Eye (tissue), 1 donor: Measurements from ENCODE around the gene ATXN7L1.

Experiments used
- DNase-seq: peaks from one replicate; pipeline ENCODE4 v3.0.0-alpha.2; 2015

ATXN7L1 gene

GRCh38 chr7:105826143-105826542 is 50.3 kb downstream of the ATXN7L1 start:
- no peak for DNase-seq

DNA sequence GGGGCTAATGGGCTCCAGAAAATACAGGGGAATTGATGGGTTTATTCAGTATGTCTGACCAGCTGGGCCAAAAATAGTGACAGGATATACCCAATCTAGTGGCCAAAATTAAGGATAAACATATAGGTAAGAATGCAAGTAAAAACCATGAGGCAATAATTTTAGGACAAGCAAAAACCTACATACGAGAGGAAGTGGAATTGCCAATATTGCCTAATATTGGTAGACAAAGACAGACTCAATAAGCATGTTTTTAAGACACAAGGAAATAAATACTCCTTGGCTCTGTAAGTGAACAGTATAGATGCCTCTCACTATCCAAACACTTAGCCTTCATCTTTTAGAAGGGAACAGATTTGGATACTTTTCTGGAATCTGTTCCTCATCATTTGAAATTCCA is 51.0 kb downstream of the ATXN7L1 start:
- DNase-seq: no peak

- DNase-seq: no peak
These were observed 53.6 kb downstream of the ATXN7L1 start for GRCh38 chr7:105822806-105823205.

DNA sequence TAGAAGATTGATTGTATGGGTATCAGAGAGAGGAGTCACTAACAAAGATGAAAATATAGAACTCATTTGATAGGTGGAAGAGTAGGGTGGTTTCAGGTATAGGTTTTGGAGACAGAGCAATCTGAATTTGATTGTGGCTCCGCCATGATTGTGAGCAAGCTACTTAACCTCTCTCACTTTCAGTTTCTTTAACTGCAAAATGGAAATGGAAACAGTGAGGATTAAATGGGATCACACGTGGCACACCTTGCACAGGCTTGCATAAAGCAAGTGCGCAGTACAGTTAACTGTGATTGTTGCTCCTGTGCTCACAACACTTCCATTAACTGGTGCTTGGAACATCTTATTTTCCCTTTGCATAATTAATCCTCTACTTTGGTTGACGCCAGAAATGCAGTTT is 54.9 kb downstream of the ATXN7L1 start:
- DNase-seq: no peak

- no peak for DNase-seq
These were observed 55.9 kb downstream of the ATXN7L1 start for GRCh38 chr7:105820363-105821066.

DNA sequence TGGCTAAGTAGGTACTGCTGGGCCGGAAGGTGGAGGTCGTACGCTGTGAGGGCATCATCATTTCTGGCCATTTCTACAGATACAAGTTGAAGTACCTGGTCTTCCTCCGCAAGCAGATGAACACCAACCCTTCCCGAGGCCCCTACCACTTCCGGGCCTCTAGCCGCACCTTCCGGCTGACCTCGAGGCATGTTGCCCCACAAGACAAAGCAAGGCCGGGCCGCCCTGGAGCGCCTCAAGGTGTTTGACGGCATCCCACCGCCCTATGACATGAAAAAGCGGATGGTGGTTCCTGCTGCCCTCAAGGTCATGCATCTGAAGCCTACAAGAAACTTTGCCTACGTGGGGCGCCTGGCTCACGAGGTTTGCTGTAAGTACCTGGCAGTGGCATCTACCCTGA is 56.8 kb downstream of the ATXN7L1 start:
- DNase-seq: no peak

GRCh38 chr7:105816954-105817615 is 59.3 kb downstream of the ATXN7L1 start:
- no peak for DNase-seq

GRCh38 chr7:105816266-105816843 is 60.0 kb downstream of the ATXN7L1 start:
- DNase-seq: no peak

DNA sequence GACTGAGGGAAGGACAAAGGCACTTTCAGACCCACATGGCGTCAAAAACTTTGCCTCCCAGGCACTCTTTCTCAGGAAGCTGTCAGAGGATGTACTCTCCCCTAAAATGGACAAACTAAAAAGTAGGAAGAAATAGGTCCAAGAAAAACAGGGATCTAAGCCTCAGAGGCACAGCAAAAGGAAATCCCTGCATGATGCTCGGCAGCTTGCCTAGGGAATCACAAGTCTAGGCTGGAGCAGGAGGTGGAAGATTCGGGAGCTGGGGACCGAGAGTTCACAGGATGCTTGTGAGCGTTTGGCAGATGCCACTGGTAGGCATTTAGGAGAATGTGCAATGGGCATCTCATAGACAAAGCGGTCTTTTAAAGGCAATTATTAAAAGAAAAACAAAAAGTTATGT is 60.8 kb downstream of the ATXN7L1 start:
- no peak for DNase-seq

DNA sequence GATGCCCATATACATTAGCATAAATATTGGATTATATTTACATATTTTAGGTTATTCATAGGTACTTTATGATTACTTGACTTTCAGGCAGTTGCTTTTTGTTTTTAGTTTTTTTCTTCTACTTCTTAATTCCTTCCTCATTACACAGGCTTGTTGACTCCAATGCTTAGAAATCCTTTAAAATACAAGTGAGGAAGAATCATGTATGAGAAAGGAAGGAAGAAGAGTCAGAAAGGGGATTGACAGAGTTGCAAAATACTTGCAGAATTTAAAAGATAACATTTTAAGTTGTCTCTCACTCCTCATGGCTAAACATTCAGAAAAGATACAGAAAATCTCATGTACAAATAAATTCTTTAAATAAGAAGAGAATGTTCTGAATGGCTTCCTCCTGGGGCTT is 61.9 kb downstream of the ATXN7L1 start:
- DNase-seq: no peak

DNA sequence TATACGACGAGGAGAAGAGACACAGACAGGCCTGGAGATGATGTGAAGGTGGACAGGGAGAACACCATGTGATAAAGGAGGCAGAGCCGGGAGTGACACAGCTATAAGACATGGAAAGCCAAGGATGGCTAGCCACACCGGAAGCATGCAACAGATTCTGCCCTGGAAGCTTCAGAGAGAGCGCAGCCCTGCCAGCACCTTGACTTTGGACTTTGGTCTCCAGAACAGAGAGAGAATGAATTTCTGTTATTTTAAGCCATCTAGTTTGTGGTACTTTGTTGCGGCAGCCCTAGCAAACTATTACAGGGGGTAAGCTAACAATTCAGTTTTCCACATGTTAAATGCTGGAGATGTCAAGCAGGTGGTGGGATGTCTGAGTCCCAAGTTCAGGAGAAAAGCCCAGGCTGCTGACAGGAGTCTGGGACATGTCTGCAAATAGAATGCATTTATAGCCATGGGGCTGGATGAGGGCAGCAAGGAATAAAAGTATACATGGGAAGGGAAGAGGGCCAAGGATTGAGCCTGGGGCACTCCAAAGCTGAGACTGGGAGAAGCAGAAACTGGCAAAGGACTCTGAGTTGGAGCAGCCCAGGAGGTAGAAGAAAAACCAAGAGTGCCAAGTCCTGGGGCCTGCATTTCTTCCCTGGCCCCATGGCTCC is 65.1 kb downstream of the ATXN7L1 start:
- no peak for DNase-seq

- DNase-seq: no peak
These were observed 65.8 kb downstream of the ATXN7L1 start for GRCh38 chr7:105810556-105810955.

DNA sequence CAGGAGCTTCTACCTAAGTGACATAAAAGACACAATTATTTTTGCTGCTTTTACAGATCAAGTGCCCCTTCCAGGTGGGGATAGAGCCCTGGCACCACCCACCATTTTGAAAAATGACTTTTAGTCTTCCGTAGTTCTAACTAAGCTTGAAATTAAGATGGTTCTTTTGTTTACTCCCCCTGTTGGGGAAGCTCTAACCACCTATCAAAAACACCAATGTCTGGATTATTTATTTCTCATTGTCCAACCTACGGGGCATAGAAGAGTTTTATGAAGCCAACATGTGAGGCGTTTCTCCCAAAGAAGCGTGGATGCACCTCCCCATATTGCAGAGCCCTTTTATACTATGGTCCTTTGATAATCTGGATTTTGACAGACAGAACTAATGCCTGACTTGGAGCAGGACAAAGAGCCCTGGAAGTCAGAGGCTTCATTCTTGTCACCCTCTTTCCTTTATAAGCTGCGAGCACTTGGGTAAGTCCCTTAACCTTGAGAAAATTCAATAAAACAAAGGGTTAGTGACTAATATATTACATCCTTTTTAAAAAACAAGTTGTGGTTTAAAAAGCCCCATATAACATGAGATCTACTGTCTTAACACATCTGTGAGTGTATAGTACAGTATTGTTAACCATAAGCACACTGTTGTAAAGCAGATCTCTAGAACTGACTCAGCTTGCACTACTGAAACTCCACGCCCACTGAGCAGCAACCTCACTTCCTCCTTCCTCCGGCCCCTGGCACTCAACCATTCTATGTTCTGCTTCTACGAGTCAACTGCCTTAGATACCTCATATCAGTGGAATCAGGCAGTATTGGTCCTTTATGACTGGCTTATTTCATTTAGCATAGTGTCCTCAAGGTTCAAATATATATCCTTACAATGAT is 67.5 kb downstream of the ATXN7L1 start:
- no peak for DNase-seq

GRCh38 chr7:105808209-105808608 is 68.2 kb downstream of the ATXN7L1 start:
- no peak for DNase-seq

- DNase-seq: no peak
These were observed 69.0 kb downstream of the ATXN7L1 start for GRCh38 chr7:105807448-105807762.

DNA sequence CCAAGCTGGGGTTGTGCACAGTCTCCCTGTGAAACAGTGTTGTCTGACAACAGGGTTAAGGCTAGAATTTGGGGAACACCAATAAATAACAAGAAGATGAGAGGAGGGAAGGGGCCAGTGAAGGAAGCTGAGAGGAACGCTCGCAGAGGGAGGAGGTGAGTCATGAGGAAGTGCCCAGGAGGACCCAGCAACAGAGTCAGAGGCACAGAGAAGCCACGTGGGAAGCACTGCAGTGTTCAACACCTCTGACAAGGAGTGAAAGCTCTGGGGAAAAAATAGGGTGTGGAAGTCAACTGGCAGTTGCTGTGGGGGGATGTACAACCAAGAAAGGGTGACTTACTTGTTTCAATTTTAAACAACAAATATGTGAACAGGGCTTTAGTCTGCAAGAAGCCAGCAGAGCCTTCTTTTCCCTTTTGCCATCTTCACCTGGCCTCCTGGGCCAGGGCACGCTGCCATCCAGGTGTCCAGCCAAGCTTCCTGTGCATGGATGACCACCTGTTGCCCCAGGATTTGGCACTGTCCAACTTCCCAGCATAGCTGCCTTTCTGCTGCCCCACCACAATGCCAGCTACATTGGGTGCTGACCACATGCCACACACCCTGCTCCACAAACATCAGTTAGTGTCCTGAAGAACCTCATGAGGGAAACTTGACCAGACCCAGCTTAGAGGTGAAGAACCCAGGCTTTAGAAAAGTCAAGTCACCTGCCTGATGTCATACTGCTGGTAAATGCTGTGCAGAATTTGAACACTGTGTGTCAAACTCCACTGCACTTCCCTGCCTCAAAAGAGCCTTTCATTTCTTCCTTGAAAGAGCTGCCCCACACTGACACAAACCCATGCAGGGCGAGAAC is 69.6 kb downstream of the ATXN7L1 start:
- no peak for DNase-seq

DNA sequence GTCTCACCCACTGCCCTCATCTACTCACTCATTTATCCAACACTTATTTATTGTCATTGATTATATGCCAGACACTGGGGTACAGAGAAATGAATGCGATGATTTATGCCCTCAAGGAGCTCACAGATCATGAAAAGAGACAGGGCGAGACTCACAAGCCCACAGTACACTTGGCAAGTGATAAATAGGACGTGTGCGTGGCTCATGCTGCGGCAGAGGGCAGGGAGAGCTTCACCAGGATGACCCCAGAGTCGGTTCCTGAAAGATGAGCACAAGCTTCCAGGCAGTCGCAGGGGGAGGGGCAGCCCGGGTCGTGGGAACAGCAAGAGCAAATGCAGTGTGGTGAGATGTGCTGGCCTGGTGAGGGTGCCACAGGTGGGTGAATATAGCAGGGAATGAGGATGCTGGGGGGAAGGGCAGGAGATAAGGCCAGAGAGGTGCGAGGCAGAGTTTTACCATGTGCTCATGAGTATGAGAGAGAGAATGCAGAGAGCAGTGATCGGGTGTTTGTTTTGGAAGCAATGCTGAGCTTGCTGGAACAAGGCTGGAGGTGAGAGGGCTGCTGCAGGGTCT is 70.9 kb downstream of the ATXN7L1 start:
- DNase-seq: no peak

- no peak for DNase-seq
These were observed 73.0 kb downstream of the ATXN7L1 start for GRCh38 chr7:105803429-105803736.

- no peak for DNase-seq
These were observed 73.6 kb downstream of the ATXN7L1 start for GRCh38 chr7:105802604-105803428.

DNA sequence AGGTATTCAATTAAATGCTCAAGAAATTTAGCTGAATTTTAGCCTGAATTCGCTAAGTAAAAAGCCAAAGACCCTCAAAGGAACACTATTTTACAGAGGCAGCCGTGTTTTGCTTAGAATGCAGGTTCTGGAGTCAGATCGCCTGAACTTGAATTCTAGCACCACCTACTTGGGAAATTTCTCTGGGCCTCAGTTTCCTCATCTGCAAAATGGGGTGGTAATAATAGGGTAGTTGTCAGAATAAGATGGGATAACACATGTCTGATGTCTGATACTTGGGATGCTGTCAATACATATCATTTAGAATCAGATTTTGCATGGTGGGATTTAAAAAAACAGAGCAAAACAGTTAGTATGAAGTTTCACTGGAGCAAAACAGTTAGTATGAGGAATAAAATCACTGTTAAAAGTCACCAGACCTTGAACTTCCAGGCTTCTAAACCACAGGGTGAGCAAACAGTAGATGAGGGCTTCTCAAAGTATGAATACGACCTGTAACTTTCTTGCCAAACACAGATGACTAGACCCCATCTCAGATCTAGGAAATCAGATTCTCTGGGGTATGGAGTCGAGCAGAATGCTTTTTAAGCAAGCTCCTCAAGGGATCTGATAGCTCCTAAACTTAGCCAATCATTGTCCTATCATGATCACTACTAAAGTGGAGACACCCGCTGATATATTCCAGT is 75.4 kb downstream of the ATXN7L1 start:
- DNase-seq: no peak
